ENCODE measurements around the gene KLHL14. TPM values are rescaled to one million over a fixed set of nuclear protein-coding genes. Genes with fewer than 3 reads are reported as not detected.

KLHL14 gene
- total RNA-seq, 1 donor = not detected

GRCh38 chr18:32688821-32689220 is 84.0 kb downstream of the KLHL14 start:
- no peak overlapping the region for H3K4me3 ChIP-seq (ENCODE audit: low read depth, low read length)
- DNase-seq (ENCODE audit: low read depth) = no peak
- no peak for TF ChIP-seq CTCF (IDR thresholded peaks at IDR 0.05; ENCODE audit: insufficient read depth, low read length)

- DNase-seq (ENCODE audit: low read depth) = no peak
Observed at GRCh38 chr18:32684940-32685339, 87.9 kb downstream of the KLHL14 start.

GRCh38 chr18:32684096-32684495 is 88.7 kb downstream of the KLHL14 start:
- DNase-seq (ENCODE audit: low read depth) = no peak
- no peak for TF ChIP-seq CTCF (IDR thresholded peaks at IDR 0.05; ENCODE audit: insufficient read depth, low read length)
- no peak overlapping the region for H3K4me3 ChIP-seq (ENCODE audit: low read depth, low read length)

More at GRCh38 chr18:32684940-32685339, 87.9 kb downstream of the KLHL14 start:
- no peak for TF ChIP-seq CTCF (IDR thresholded peaks at IDR 0.05; ENCODE audit: insufficient read depth, low read length)
- H3K4me3 ChIP-seq (ENCODE audit: low read depth, low read length) = no peak overlapping the region

GRCh38 chr18:32683044-32683443 is 89.8 kb downstream of the KLHL14 start:
- no peak for TF ChIP-seq CTCF (IDR thresholded peaks at IDR 0.05; ENCODE audit: insufficient read depth, low read length)
- H3K4me3 ChIP-seq (ENCODE audit: low read depth, low read length) = no peak overlapping the region
- no peak for DNase-seq (ENCODE audit: low read depth)

- DNase-seq (ENCODE audit: low read depth) = no peak
- H3K4me3 ChIP-seq (ENCODE audit: low read depth, low read length) = no peak overlapping the region
- TF ChIP-seq CTCF (IDR thresholded peaks at IDR 0.05; ENCODE audit: insufficient read depth, low read length) = no peak
Observed at GRCh38 chr18:32677578-32677977, 95.2 kb downstream of the KLHL14 start.

- no peak overlapping the region for H3K4me3 ChIP-seq (ENCODE audit: low read depth, low read length)
- TF ChIP-seq CTCF (IDR thresholded peaks at IDR 0.05; ENCODE audit: insufficient read depth, low read length) = no peak
- DNase-seq (ENCODE audit: low read depth) = no peak
Observed at GRCh38 chr18:32674491-32674890, 98.3 kb downstream of the KLHL14 start.

GRCh38 chr18:32672398-32672797 is 100.4 kb downstream of the KLHL14 start:
- H3K4me3 ChIP-seq (ENCODE audit: low read depth, low read length) = no peak overlapping the region
- TF ChIP-seq CTCF (IDR thresholded peaks at IDR 0.05; ENCODE audit: insufficient read depth, low read length) = no peak
- DNase-seq (ENCODE audit: low read depth) = no peak
